Measurements from ENCODE around the gene PODN. TPM values are rescaled to one million over a fixed set of nuclear protein-coding genes. Genes with fewer than 3 reads are reported as not detected.

The PODN gene
- total RNA-seq, 1 donor from 2014 or later: not detected

DNA sequence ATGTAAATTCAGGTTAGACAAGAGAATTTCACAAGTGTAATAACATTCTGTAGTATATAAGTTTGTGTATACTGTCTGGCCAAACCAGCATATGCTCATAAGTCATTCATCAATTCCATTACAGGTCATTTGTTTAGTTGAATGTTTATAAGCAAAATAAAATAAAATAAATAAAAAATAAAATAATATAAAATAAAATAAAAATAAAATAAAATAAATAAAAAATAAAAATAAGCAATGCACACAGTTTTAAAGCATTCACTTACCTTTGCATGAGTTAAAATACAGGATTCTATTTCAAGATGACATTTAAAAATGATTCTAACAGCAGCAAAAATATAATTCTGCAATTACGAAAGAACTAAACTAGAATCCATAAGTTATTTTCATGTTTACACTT, 9.9 kb downstream of the PODN start:
- Mint-ChIP-seq H3K9me3 (no peaks in the 10 kb centered on the region), H3K36me3 (ENCODE audit: low read depth) (no peaks in the 10 kb centered on the region), H3K4me3 (no peak overlapping the region), H3K27ac (no peak overlapping the region), H3K27me3 (ENCODE audit: insufficient read depth) (no peaks in the 10 kb centered on the region), H3K4me1 (ENCODE audit: low read depth) (no peaks in the 10 kb centered on the region)
- DNase-seq (ENCODE audit: low spot score): no peak
- intact Hi-C loops (cut with micrococcal nuclease): no loop called here

GRCh38 chr1:53073287-53073686, 11.3 kb downstream of the PODN start:
- Mint-ChIP-seq H3K36me3 (ENCODE audit: low read depth) (no peaks in the 10 kb centered on the region), H3K4me3 (no peak overlapping the region), H3K27me3 (ENCODE audit: insufficient read depth) (no peaks in the 10 kb centered on the region), H3K27ac (no peak overlapping the region), H3K9me3 (no peaks in the 10 kb centered on the region), H3K4me1 (ENCODE audit: low read depth) (no peaks in the 10 kb centered on the region)
- DNase-seq (ENCODE audit: low spot score): no peak
- intact Hi-C loops (cut with micrococcal nuclease): no loop called here

GRCh38 chr1:53073868-53074311, 11.9 kb downstream of the PODN start:
- H3K27me3 Mint-ChIP-seq (ENCODE audit: insufficient read depth): no peaks in the 10 kb centered on the region
- intact Hi-C loops (cut with micrococcal nuclease): no loop called here
- no peak for DNase-seq (ENCODE audit: low spot score)
- H3K27ac Mint-ChIP-seq: no peak overlapping the region
- H3K4me1 Mint-ChIP-seq (ENCODE audit: low read depth): no peaks in the 10 kb centered on the region
- H3K4me3 Mint-ChIP-seq: no peak overlapping the region
- H3K9me3 Mint-ChIP-seq: no peaks in the 10 kb centered on the region
- no peaks in the 10 kb centered on the region for H3K36me3 Mint-ChIP-seq (ENCODE audit: low read depth)

DNA sequence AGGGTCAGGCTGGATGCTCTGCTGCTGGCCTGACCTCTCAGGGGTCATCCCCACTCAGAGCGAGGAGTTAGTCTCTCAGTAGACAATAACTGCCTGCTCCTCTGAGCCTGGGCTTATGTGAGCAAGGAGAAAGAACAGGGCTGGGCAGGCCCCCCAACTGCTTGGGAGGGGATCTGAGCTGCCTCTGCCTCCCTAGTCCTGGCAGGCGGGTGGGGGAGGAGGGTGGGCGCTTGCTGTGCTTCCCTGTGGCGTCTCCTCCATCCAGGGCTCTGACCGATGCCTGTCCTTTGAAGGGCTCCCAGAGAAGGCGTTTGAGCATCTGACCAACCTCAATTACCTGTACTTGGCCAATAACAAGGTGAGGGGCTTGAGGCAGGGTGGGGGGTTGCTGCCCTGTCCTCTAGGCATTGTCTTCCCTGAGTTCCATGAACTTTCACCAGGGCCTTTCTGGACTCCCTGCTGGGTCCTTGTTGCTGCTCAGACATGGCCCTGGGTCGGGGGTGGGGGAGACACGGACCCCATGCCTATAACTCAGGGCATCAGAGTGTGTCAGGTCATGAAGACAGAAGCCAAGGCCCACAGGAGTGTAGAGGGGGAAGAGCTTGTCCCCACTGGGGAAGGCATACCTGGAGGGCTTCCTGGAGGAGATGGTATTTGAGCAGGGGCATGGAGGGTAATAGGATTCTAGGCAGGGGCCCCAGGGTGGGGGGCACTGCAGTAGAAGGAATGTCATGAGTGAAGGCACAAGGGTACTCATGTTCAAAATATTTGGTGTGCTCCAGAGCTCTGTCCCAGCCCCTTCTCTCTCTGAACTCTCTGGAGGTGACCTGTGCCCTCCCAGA, 12.5 kb downstream of the PODN start:
- H3K9me3 Mint-ChIP-seq: no peaks in the 10 kb centered on the region
- H3K4me1 Mint-ChIP-seq (ENCODE audit: low read depth): no peaks in the 10 kb centered on the region
- no peak for DNase-seq (ENCODE audit: low spot score)
- H3K36me3 Mint-ChIP-seq (ENCODE audit: low read depth): no peaks in the 10 kb centered on the region
- H3K4me3 Mint-ChIP-seq: no peak overlapping the region
- no peak overlapping the region for H3K27ac Mint-ChIP-seq
- H3K27me3 Mint-ChIP-seq (ENCODE audit: insufficient read depth): no peaks in the 10 kb centered on the region
- intact Hi-C loops (cut with micrococcal nuclease): no loop called here

DNA sequence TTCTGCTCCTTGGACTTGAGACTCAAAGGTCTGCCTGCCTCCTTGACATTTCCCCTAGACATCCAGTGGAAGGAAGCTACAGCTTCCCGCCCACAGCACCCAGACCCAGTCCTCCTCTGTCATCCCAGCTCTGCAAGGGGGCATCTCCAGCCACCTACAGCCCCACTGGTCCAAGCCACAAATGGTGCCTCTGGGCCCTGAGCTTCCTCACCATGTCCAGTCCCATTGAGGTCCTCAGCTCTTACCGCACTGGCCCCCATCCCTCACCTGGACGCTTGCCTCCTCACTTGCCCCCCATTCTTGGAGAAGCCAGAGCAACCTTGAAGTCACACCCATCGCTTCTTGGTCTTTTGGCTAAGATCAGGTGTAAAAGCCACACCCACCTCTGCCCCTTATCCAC, 13.2 kb downstream of the PODN start:
- Mint-ChIP-seq H3K4me1 (ENCODE audit: low read depth) (no peaks in the 10 kb centered on the region), H3K27me3 (ENCODE audit: insufficient read depth) (no peaks in the 10 kb centered on the region), H3K36me3 (ENCODE audit: low read depth) (no peaks in the 10 kb centered on the region), H3K27ac (no peak overlapping the region), H3K4me3 (no peak overlapping the region), H3K9me3 (no peaks in the 10 kb centered on the region)
- intact Hi-C loops (cut with micrococcal nuclease): no loop called here
- DNase-seq (ENCODE audit: low spot score): no peak

DNA sequence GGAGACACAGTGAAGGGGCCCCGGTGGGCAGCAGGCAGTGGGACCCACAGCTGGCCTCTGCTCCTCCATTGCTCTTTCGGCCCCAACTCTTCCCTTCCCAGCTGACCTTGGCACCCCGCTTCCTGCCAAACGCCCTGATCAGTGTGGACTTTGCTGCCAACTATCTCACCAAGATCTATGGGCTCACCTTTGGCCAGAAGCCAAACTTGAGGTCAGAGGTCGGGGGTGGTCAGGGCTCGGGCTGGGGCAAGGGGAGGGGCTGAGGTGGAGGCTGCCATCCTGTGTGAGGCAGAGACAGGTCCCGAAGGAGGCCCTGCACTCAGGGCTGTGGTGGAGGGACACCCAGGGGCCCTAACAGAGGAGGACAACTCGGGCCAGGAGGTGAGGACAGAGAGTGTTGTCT, 13.7 kb downstream of the PODN start:
- intact Hi-C loops (cut with micrococcal nuclease): no loop called here
- Mint-ChIP-seq H3K4me1 (ENCODE audit: low read depth) (no peaks in the 10 kb centered on the region), H3K4me3 (no peak overlapping the region), H3K27ac (no peak overlapping the region), H3K36me3 (ENCODE audit: low read depth) (no peaks in the 10 kb centered on the region), H3K27me3 (ENCODE audit: insufficient read depth) (no peaks in the 10 kb centered on the region), H3K9me3 (no peaks in the 10 kb centered on the region)
- no peak for DNase-seq (ENCODE audit: low spot score)

- H3K4me1 Mint-ChIP-seq (ENCODE audit: low read depth): no peaks in the 10 kb centered on the region
- no peaks in the 10 kb centered on the region for H3K27me3 Mint-ChIP-seq (ENCODE audit: insufficient read depth)
- intact Hi-C loops (cut with micrococcal nuclease): no loop called here
- DNase-seq (ENCODE audit: low spot score): no peak
- no peaks in the 10 kb centered on the region for H3K36me3 Mint-ChIP-seq (ENCODE audit: low read depth)
- H3K9me3 Mint-ChIP-seq: no peaks in the 10 kb centered on the region
- no peak overlapping the region for H3K27ac Mint-ChIP-seq
- no peak overlapping the region for H3K4me3 Mint-ChIP-seq
Observed at GRCh38 chr1:53076165-53076564, 14.2 kb downstream of the PODN start.

DNA sequence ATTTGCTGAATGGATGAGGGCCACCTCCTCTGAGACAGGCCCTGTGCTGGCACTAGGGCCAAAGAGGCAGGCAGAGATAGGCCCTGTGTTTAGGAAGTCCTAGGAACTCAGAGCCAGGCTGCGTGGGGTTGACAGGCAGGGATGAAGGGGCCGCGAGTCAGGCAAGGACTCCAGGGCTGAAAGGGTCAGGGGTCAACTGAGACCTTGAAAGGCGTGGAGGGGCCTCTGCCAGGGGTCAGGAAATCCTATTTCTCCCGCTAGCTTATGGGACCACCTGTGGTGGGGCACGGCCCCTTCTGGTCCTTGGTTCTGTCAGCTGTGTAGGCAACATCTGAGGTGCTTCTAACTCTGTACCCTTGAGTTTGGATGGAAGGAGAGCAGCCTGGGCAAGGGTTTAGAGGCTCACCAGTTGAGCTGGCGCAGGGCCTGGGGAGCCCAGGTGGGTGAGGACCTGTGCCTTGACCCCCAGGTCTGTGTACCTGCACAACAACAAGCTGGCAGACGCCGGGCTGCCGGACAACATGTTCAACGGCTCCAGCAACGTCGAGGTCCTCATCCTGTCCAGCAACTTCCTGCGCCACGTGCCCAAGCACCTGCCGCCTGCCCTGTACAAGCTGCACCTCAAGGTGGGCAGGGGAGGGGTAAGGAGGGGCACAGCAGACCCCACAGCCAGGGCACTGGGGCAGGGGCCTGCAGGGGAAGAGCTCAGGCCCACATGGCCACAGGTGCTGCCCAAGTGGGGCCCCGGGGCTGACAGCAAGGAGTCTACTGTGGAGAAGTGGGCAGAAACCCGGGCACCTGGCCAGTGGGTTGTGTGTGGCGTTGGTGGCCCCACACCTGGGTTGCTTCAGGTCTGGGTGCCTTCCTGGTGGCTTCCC, 14.9 kb downstream of the PODN start:
- no peaks in the 10 kb centered on the region for H3K9me3 Mint-ChIP-seq
- H3K27me3 Mint-ChIP-seq (ENCODE audit: insufficient read depth): no peaks in the 10 kb centered on the region
- intact Hi-C loops (cut with micrococcal nuclease): no loop called here
- no peaks in the 10 kb centered on the region for H3K4me1 Mint-ChIP-seq (ENCODE audit: low read depth)
- DNase-seq (ENCODE audit: low spot score): no peak
- no peaks in the 10 kb centered on the region for H3K36me3 Mint-ChIP-seq (ENCODE audit: low read depth)
- no peak overlapping the region for H3K4me3 Mint-ChIP-seq
- no peak overlapping the region for H3K27ac Mint-ChIP-seq

GRCh38 chr1:53077599-53077965, 15.6 kb downstream of the PODN start:
- no peaks in the 10 kb centered on the region for H3K27me3 Mint-ChIP-seq (ENCODE audit: insufficient read depth)

DNA sequence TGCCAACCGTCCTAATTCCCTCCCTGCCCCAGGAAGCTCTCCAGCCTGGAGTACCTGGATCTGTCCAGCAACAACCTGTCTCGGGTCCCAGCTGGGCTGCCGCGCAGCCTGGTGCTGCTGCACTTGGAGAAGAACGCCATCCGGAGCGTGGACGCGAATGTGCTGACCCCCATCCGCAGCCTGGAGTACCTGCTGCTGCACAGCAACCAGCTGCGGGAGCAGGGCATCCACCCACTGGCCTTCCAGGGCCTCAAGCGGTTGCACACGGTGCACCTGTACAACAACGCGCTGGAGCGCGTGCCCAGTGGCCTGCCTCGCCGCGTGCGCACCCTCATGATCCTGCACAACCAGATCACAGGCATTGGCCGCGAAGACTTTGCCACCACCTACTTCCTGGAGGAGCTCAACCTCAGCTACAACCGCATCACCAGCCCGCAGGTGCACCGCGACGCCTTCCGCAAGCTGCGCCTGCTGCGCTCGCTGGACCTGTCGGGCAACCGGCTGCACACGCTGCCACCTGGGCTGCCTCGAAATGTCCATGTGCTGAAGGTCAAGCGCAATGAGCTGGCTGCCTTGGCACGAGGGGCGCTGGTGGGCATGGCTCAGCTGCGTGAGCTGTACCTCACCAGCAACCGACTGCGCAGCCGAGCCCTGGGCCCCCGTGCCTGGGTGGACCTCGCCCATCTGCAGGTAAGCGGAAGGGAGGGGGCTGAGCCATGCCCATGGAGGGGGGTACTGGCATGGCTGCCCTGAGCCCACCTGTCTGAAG, 16.5 kb downstream of the PODN start:
- Mint-ChIP-seq H3K9me3 (no peaks in the 10 kb centered on the region), H3K4me1 (ENCODE audit: low read depth) (no peaks in the 10 kb centered on the region), H3K27me3 (ENCODE audit: insufficient read depth) (no peaks in the 10 kb centered on the region), H3K27ac (no peak overlapping the region), H3K36me3 (ENCODE audit: low read depth) (no peaks in the 10 kb centered on the region), H3K4me3 (no peak overlapping the region)
- DNase-seq (ENCODE audit: low spot score): no peak
- intact Hi-C loops (cut with micrococcal nuclease): no loop called here

More at GRCh38 chr1:53077599-53077965, 15.6 kb downstream of the PODN start:
- DNase-seq (ENCODE audit: low spot score): no peak
- no peak overlapping the region for H3K27ac Mint-ChIP-seq
- no peaks in the 10 kb centered on the region for H3K9me3 Mint-ChIP-seq
- H3K36me3 Mint-ChIP-seq (ENCODE audit: low read depth): no peaks in the 10 kb centered on the region
- H3K4me1 Mint-ChIP-seq (ENCODE audit: low read depth): no peaks in the 10 kb centered on the region
- H3K4me3 Mint-ChIP-seq: no peak overlapping the region
- intact Hi-C loops (cut with micrococcal nuclease): no loop called here

- H3K4me1 Mint-ChIP-seq (ENCODE audit: low read depth): no peaks in the 10 kb centered on the region
- H3K9me3 Mint-ChIP-seq: no peaks in the 10 kb centered on the region
- no peaks in the 10 kb centered on the region for H3K27me3 Mint-ChIP-seq (ENCODE audit: insufficient read depth)
- H3K4me3 Mint-ChIP-seq: no peak overlapping the region
- no peaks in the 10 kb centered on the region for H3K36me3 Mint-ChIP-seq (ENCODE audit: low read depth)
- H3K27ac Mint-ChIP-seq: no peak overlapping the region
- intact Hi-C loops (cut with micrococcal nuclease): no loop called here
- DNase-seq (ENCODE audit: low spot score): no peak
Observed at GRCh38 chr1:53079251-53079650, 17.2 kb downstream of the PODN start.

GRCh38 chr1:53080041-53080440, 18.0 kb downstream of the PODN start:
- Mint-ChIP-seq H3K9me3 (no peaks in the 10 kb centered on the region), H3K27me3 (ENCODE audit: insufficient read depth) (no peaks in the 10 kb centered on the region), H3K4me1 (ENCODE audit: low read depth) (no peaks in the 10 kb centered on the region), H3K27ac (no peak overlapping the region), H3K36me3 (ENCODE audit: low read depth) (no peaks in the 10 kb centered on the region), H3K4me3 (no peak overlapping the region)
- DNase-seq (ENCODE audit: low spot score): no peak
- intact Hi-C loops (cut with micrococcal nuclease): no loop called here

DNA sequence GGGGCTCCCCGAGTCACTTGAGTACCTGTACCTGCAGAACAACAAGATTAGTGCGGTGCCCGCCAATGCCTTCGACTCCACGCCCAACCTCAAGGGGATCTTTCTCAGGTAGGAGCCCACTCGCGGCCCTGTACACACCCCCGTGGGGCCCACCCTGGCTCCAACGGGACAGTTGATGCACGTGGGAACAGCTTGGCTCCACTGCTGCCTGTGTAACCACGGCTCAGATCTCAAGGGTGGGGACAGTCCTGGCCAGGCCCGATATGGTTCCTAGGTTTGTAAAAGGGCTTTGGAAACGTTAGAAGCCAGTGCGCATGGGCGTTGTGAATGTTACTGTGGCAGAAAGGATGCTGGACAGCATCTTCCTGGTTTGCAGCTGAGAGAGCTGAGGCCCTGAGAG, 18.8 kb downstream of the PODN start:
- Mint-ChIP-seq H3K4me1 (ENCODE audit: low read depth) (no peaks in the 10 kb centered on the region), H3K27me3 (ENCODE audit: insufficient read depth) (no peaks in the 10 kb centered on the region), H3K36me3 (ENCODE audit: low read depth) (no peaks in the 10 kb centered on the region), H3K9me3 (no peaks in the 10 kb centered on the region), H3K4me3 (no peak overlapping the region), H3K27ac (no peak overlapping the region)
- no peak for DNase-seq (ENCODE audit: low spot score)
- intact Hi-C loops (cut with micrococcal nuclease): no loop called here
